Jurkat, Clone E6-1 (cell line): ENCODE results near the gene ELOVL2.

Experiments
- DNase-seq: peaks from one replicate; pipeline ENCODE4 v3.0.0-alpha.2; 2011; ENCODE audit warnings: low read depth, low spot score
- H3K4me3 ChIP-seq: 2 replicates; pipeline ENCODE4 v1.5.1; 2011; ENCODE audit warnings: mild to moderate bottlenecking, low read length, control low read depth, moderate library complexity

The ELOVL2 gene

GRCh38 chr6:11062715-11063114 is 18.6 kb upstream of the ELOVL2 start:
- H3K4me3 ChIP-seq = no peak overlapping the region

GRCh38 chr6:11062083-11062482 is 18.0 kb upstream of the ELOVL2 start:
- H3K4me3 ChIP-seq = no peak overlapping the region
- DNase-seq = no peak

More at GRCh38 chr6:11062715-11063114, 18.6 kb upstream of the ELOVL2 start:
- DNase-seq = no peak

- no peak for DNase-seq
- H3K4me3 ChIP-seq = no peak overlapping the region
These were observed 14.3 kb upstream of the ELOVL2 start for GRCh38 chr6:11058406-11058805.

- H3K4me3 ChIP-seq = no peak overlapping the region
- DNase-seq = no peak
These were observed 12.8 kb upstream of the ELOVL2 start for GRCh38 chr6:11056871-11057270.

- H3K4me3 ChIP-seq = no peak overlapping the region
- DNase-seq = no peak
These were observed 11.1 kb upstream of the ELOVL2 start for GRCh38 chr6:11055127-11055627.

- DNase-seq = no peak
- no peak overlapping the region for H3K4me3 ChIP-seq
These were observed 10.6 kb upstream of the ELOVL2 start for GRCh38 chr6:11054722-11055121.

- H3K4me3 ChIP-seq = no peak overlapping the region
- DNase-seq = no peak
These were observed 9.2 kb upstream of the ELOVL2 start for GRCh38 chr6:11053307-11053706.

- DNase-seq = no peak
- no peak overlapping the region for H3K4me3 ChIP-seq
These were observed 6.6 kb upstream of the ELOVL2 start for GRCh38 chr6:11050731-11051130.

- H3K4me3 ChIP-seq = no peak overlapping the region
- no peak for DNase-seq
These were observed 635 bp upstream of the ELOVL2 start for GRCh38 chr6:11044712-11045167.

- DNase-seq = no peak
- H3K4me3 ChIP-seq = no peak overlapping the region
These were observed 636 bp downstream of the ELOVL2 start for GRCh38 chr6:11043378-11043960.

GRCh38 chr6:11042750-11043377 is 1.2 kb downstream of the ELOVL2 start:
- no peak for DNase-seq
- H3K4me3 ChIP-seq = no peak overlapping the region

GRCh38 chr6:11042025-11042749 is 1.9 kb downstream of the ELOVL2 start:
- H3K4me3 ChIP-seq = no peak overlapping the region
- DNase-seq = no peak

- no peak overlapping the region for H3K4me3 ChIP-seq
- no peak for DNase-seq
These were observed 4.0 kb downstream of the ELOVL2 start for GRCh38 chr6:11040134-11040533.

- H3K4me3 ChIP-seq = no peak overlapping the region
- no peak for DNase-seq
These were observed 5.1 kb downstream of the ELOVL2 start for GRCh38 chr6:11039040-11039439.

GRCh38 chr6:11036977-11037430 is 7.1 kb downstream of the ELOVL2 start:
- no peak overlapping the region for H3K4me3 ChIP-seq
- DNase-seq = no peak

- no peak for DNase-seq
- no peak overlapping the region for H3K4me3 ChIP-seq
These were observed 7.8 kb downstream of the ELOVL2 start for GRCh38 chr6:11036351-11036740.

GRCh38 chr6:11035616-11036350 is 8.3 kb downstream of the ELOVL2 start:
- no peak for DNase-seq
- H3K4me3 ChIP-seq = no peak overlapping the region

- no peak overlapping the region for H3K4me3 ChIP-seq
- DNase-seq = no peak
These were observed 10.3 kb downstream of the ELOVL2 start for GRCh38 chr6:11033825-11034224.

GRCh38 chr6:11030904-11031303 is 13.2 kb downstream of the ELOVL2 start:
- DNase-seq = no peak
- no peak overlapping the region for H3K4me3 ChIP-seq

GRCh38 chr6:11028959-11029358 is 15.1 kb downstream of the ELOVL2 start:
- no peak for DNase-seq
- no peak overlapping the region for H3K4me3 ChIP-seq
